CD14-positive monocyte (primary cell): ENCODE measurements around the gene ATXN7L1. TPM values are rescaled to one million over a fixed set of nuclear protein-coding genes. Genes with fewer than 3 reads are reported as not detected.
A peak's percentile ranks its signal among the peaks of the same experiment; 100 is the strongest.

Experiments used
- DNase-seq, 3 donors: peaks; one replicate each; pipeline ENCODE4 v3.0.0-alpha.2; 2011 to 2022
- H2AFZ ChIP-seq: 2 replicates; pipeline ENCODE4 v1.6.0; 2012; ENCODE audit warnings: mild to moderate bottlenecking, low read depth, low read length, inconsistent platforms; ENCODE audit not compliant: insufficient read depth, poor library complexity, severe bottlenecking
- H3K27ac ChIP-seq, 2 donors: 1 replicate in 1 of 2; 2 replicates in 1 of 2; pipeline ENCODE4 v1.5.1; 2012 to 2013; ENCODE audit warnings: low read length in 2 of 2, control low read depth in 1 of 2, inconsistent platforms in 1 of 2, low read depth in 1 of 2, mild to moderate bottlenecking in 1 of 2
- H3K27me3 ChIP-seq, 2 donors: one replicate each; pipeline versions ENCODE4 v1.6.0 to v1.6.1; 2011 to 2013; ENCODE audit warnings: low read length in 2 of 2; ENCODE audit not compliant: control insufficient read depth in 2 of 2, insufficient read depth in 2 of 2
- H3K36me3 ChIP-seq, 2 donors: replicated peaks in 1 of 2; 1 replicate in 1 of 2; 2 replicates in 1 of 2; pipeline versions ENCODE4 v1.5.1 to v1.6.1; 2012 to 2013; ENCODE audit warnings: low read length in 2 of 2, control low read depth in 1 of 2, inconsistent platforms in 1 of 2, mild to moderate bottlenecking in 1 of 2; ENCODE audit not compliant: insufficient read depth in 2 of 2, control insufficient read depth in 1 of 2
- H3K4me1 ChIP-seq, 2 donors: 1 replicate in 1 of 2; 2 replicates in 1 of 2; pipeline versions ENCODE4 v1.5.1 to v1.6.1; 2012 to 2013; ENCODE audit warnings: low read length in 2 of 2, control low read depth in 1 of 2, inconsistent platforms in 1 of 2, mild to moderate bottlenecking in 1 of 2, moderate library complexity in 1 of 2; ENCODE audit not compliant: insufficient read depth in 2 of 2, control insufficient read depth in 1 of 2
- H3K4me2 ChIP-seq: replicated peaks from 2 replicates; pipeline ENCODE3; 2012; ENCODE audit warnings: low read length, moderate library complexity, mild to moderate bottlenecking; ENCODE audit not compliant: poor library complexity, severe bottlenecking; ENCODE audit errors: extremely low read depth
- H3K4me3 ChIP-seq, 3 experiments: fragments of 200-600 bp in 1 of 3; sonication (generic) in 1 of 3; replicated peaks in 1 of 3; 1 replicate in 2 of 3; 2 replicates in 1 of 3; pipeline ENCODE4 v1.5.1; 2011 to 2013; ENCODE audit warnings: low read length in 3 of 3, mild to moderate bottlenecking in 3 of 3, control low read depth in 2 of 3, low read depth in 2 of 3, inconsistent platforms in 1 of 3, moderate library complexity in 1 of 3
- H3K79me2 ChIP-seq: 2 replicates; pipeline ENCODE4 v1.6.0; 2012; ENCODE audit warnings: mild to moderate bottlenecking, control low read depth, inconsistent platforms, low read length, moderate library complexity; ENCODE audit not compliant: insufficient read depth
- H3K9ac ChIP-seq: 2 replicates; pipeline ENCODE4 v1.6.0; 2017; ENCODE audit warnings: low read length, mild to moderate bottlenecking; ENCODE audit not compliant: insufficient read depth, poor library complexity, severe bottlenecking
- H3K9me3 ChIP-seq, 2 donors: replicated peaks in 1 of 2; 1 replicate in 1 of 2; 2 replicates in 1 of 2; pipeline versions ENCODE4 v1.5.1 to v1.6.1; 2012 to 2013; ENCODE audit warnings: low read length in 2 of 2, control low read depth in 1 of 2; ENCODE audit not compliant: control insufficient read depth in 1 of 2, insufficient read depth in 1 of 2
- H4K20me1 ChIP-seq: 2 replicates; pipeline ENCODE4 v1.6.0; 2012; ENCODE audit warnings: mild to moderate bottlenecking, low read length, control low read depth, moderate library complexity; ENCODE audit not compliant: insufficient read depth
- H3K27ac Mint-ChIP-seq, 7 donors: one replicate each; pipeline ENCODE4 v1.8.0; 2020; ENCODE audit warnings: mild to moderate bottlenecking in 7 of 7, mixed read lengths in 7 of 7, moderate library complexity in 6 of 7, inconsistent platforms in 2 of 7
- H3K27me3 Mint-ChIP-seq, 3 donors: one replicate each; pipeline ENCODE4 v1.8.0; 2021 to 2022; ENCODE audit warnings: low read depth in 3 of 3, mild to moderate bottlenecking in 3 of 3, mixed read lengths in 3 of 3, moderate library complexity in 3 of 3, inconsistent platforms in 1 of 3
- H3K36me3 Mint-ChIP-seq, 2 donors: one replicate each; pipeline ENCODE4 v1.8.0; 2020; ENCODE audit warnings: mixed read lengths in 2 of 2, inconsistent platforms in 1 of 2, mild to moderate bottlenecking in 1 of 2
- H3K4me1 Mint-ChIP-seq: one replicate; pipeline ENCODE4 v1.8.0; 2020; ENCODE audit warnings: mild to moderate bottlenecking, mixed read lengths
- H3K4me3 Mint-ChIP-seq, 2 donors: one replicate each; pipeline ENCODE4 v1.8.0; 2020; ENCODE audit warnings: mild to moderate bottlenecking in 2 of 2, mixed read lengths in 2 of 2, moderate library complexity in 1 of 2
- H3K9me3 Mint-ChIP-seq, 7 donors: one replicate each; pipeline ENCODE4 v1.8.0; 2020 to 2022; ENCODE audit warnings: mixed read lengths in 7 of 7, mild to moderate bottlenecking in 6 of 7, moderate library complexity in 6 of 7, inconsistent platforms in 2 of 7
- WGBS: methylation state at CpG from one replicate; pipeline ENCODE4 v1.1.5; 2013; ENCODE audit warnings: missing lambda C conversion rate; ENCODE audit not compliant: insufficient coverage; 5-methylcytosine and 5-hydroxymethylcytosine counted together
- intact Hi-C, 2 donors: fragments of 100-400 bp; cut with micrococcal nuclease; formaldehyde crosslinking; loops; one replicate each; pipeline versions ENCODE4 v1.15.0 to v1.15.1; 2023
- polyA plus RNA-seq, 3 donors: library from polyadenylated mRNA; depleted of rRNA in 1 of 3; unstranded in 2 of 3; stranded (reverse) in 1 of 3; fragments of 300-500 nt in 2 of 3; fragments of >200 nt in 1 of 3; fragmentation: Illumina TruSeq in 2 of 3; gene quantifications; 1 replicate in 2 of 3; 2 replicates in 1 of 3; pipeline ENCODE4 v1.2.3, GENCODE V29; 2012 to 2021
- TF ChIP-seq, protein P1 (sequence below): fragments of 200-600 bp; IDR thresholded peaks from one replicate; pipeline ENCODE4 v1.8.0; 2022; ENCODE audit warnings: antibody characterized with exemption, mild to moderate bottlenecking

The ATXN7L1 gene
- polyA plus RNA-seq, 3 donors: 4.5 to 12.2 (median 11.2) TPM

DNA sequence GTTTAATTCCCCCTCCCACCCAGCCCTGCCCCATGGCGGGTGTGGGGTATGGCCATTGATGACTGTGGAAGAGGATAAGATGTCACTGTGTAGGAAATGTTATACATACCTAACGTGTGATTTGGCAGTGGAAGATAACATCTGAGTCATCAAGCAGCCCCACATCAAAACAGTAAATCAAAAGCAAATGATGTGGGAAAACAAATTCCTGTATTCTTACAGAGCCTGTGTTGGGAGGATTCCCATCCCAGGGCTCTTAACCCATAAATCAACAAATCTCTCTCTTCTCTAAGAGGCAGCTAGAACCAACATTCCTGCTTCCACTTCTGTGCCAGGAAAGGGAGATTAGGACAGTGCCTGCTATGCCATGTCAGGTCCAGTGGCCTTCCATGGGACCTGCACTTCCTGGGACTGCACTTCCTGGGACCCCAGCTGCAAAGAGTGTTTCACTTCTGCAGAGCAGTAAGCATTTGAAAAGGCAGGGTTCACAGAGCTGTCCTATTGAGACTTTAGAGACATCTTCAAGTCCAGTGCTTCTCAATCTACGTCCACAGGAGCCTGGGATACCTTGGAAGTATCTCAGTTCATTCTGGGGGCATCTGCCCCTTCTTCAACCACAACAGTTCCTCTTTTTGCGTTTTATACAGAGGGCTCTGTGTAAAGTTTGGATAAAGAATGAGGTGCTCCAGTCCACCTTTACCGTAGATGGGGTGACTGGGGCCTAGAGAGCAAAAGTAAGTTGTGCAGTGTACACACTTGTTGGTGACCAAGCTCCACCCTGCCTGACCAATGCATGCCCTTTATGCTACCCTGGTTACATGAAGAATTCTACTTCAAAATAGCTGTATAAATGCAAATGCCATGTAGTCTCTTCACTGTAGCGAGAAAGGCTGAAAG, 45.7 kb downstream of the ATXN7L1 start:
- H3K36me3 Mint-ChIP-seq: peaks cover 0 to 5% of the 10 kb centered on the region in 2 donors
- Histone ChIP-seq H3K27me3 (no peaks in the 10 kb centered on the region), H2AFZ (no peak overlapping the region), H3K36me3 (no peaks in the 10 kb centered on the region), H3K79me2 (no peaks in the 10 kb centered on the region), H3K4me2 (no peak overlapping the region), H3K9ac (no peak overlapping the region), H3K27ac (no peak overlapping the region), H4K20me1 (peaks cover 2% of the 10 kb centered on the region), H3K9me3 (no peaks in the 10 kb centered on the region), H3K4me1 (peaks cover 0 to 2% of the 10 kb centered on the region in 2 donors), H3K4me3 (no peak overlapping the region)
- peaks cover 7% of the 10 kb centered on the region for H3K4me1 Mint-ChIP-seq
- no peaks in the 10 kb centered on the region for H3K9me3 Mint-ChIP-seq
- no peak for DNase-seq
- intact Hi-C loops: no loop called here
- H3K27me3 Mint-ChIP-seq: peaks cover 0 to 2% (median 0%) of the 10 kb centered on the region in 3 donors
- H3K27ac Mint-ChIP-seq: peak overlapping the region in 1 of 7 donors; percentile 20
- TF ChIP-seq, protein P1, sequence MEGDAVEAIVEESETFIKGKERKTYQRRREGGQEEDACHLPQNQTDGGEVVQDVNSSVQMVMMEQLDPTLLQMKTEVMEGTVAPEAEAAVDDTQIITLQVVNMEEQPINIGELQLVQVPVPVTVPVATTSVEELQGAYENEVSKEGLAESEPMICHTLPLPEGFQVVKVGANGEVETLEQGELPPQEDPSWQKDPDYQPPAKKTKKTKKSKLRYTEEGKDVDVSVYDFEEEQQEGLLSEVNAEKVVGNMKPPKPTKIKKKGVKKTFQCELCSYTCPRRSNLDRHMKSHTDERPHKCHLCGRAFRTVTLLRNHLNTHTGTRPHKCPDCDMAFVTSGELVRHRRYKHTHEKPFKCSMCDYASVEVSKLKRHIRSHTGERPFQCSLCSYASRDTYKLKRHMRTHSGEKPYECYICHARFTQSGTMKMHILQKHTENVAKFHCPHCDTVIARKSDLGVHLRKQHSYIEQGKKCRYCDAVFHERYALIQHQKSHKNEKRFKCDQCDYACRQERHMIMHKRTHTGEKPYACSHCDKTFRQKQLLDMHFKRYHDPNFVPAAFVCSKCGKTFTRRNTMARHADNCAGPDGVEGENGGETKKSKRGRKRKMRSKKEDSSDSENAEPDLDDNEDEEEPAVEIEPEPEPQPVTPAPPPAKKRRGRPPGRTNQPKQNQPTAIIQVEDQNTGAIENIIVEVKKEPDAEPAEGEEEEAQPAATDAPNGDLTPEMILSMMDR: no peak
- WGBS: 94% methylated on average over 2 of the region's 6 CpGs
- no peak overlapping the region for H3K4me3 Mint-ChIP-seq

DNA sequence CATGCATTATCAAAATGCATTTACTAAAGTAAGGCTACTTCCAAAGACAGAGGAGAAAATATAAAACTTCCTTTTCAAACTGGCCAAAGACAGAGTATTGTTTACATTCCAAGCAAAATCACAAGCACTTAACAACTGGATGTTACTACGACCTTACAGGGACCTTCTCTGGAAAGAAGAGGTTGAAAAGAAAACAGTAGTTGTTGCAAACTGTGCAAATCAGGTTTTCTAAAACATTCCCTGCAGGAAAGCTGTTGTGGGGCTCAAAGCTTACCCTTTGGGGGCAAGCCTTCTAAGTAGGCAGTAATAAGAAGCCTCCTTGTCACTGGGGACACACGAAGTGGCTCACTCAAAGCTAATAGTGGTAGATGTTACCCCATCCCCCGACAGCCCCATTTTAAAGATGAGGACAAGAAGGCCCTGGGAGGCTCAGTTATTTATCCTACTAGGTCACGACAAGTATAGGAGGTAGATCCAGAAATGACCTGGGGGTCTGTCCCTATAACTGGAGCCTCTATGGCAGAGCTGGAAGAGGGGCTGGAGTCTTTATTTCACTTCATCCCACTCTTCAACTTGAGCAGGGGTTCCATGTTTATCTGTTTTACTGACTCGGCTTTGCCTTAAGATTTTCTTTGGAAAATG, 46.6 kb downstream of the ATXN7L1 start:
- Mint-ChIP-seq H3K4me3 (no peak overlapping the region), H3K36me3 (peaks cover 0 to 5% of the 10 kb centered on the region in 2 donors), H3K27ac (no peak overlapping the region), H3K9me3 (no peaks in the 10 kb centered on the region), H3K27me3 (peaks cover 0 to 2% (median 0%) of the 10 kb centered on the region in 3 donors), H3K4me1 (peaks cover 13% of the 10 kb centered on the region)
- Histone ChIP-seq H3K4me3 (no peak overlapping the region), H3K27me3 (no peaks in the 10 kb centered on the region), H3K79me2 (no peaks in the 10 kb centered on the region), H3K9ac (no peak overlapping the region), H3K27ac (no peak overlapping the region), H3K4me1 (peaks cover 0 to 2% of the 10 kb centered on the region in 2 donors), H4K20me1 (no peaks in the 10 kb centered on the region), H3K36me3 (no peaks in the 10 kb centered on the region), H3K4me2 (no peak overlapping the region), H2AFZ (no peak overlapping the region), H3K9me3 (no peaks in the 10 kb centered on the region)
- no peak for DNase-seq
- intact Hi-C loops: no loop called here
- no CpG with 5 or more reads among the region's 5 CpGs for WGBS
- TF ChIP-seq, protein P1: no peak
